ENCODE data around the gene FARP1.
A peak's percentile ranks its signal among the peaks of the same experiment; 100 is the strongest.

FARP1 gene

DNA sequence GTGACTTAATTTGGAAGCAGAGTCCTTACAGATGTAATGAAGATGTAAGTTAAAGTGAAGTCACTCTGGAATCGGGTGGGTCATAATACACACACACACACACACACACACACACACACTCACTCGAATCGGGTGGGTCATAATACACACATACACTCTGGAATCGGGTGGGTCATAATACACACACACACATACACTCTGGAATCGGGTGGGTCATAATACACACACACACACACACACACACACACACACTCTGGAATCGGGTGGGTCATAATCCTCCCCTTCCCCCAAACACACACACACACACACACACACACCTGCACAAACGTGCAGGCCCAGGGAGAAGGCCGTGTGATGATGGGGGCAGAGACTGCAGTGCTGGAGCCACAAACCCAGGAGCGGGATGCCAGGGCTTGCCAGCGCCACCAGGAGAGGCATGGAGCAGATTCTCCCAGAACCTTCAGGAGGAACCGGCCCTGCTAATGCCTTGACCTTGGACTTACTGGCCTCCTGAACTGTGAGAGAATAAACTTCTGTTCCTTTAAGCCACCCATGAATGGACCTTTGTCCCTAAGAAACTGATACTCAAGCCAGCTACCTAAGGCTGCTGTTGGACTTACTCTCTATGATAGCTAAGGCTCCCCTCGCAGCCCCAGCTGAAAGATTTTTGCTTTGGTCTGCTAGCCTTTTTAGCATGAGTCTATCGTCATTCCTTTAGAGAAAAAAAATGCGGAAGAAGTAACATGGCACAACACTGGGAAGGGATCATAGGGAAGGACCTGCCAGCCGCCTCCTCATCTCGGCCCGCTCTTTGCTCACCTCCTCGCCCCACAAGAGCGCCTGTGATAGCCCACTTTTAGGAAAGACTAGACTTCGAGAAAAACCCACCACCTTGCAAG is 170.4 kb downstream of the FARP1 start:
- DNase-seq = no peak

GRCh38 chr13:98313922-98314292 is 171.0 kb downstream of the FARP1 start:
- no peak for DNase-seq

DNA sequence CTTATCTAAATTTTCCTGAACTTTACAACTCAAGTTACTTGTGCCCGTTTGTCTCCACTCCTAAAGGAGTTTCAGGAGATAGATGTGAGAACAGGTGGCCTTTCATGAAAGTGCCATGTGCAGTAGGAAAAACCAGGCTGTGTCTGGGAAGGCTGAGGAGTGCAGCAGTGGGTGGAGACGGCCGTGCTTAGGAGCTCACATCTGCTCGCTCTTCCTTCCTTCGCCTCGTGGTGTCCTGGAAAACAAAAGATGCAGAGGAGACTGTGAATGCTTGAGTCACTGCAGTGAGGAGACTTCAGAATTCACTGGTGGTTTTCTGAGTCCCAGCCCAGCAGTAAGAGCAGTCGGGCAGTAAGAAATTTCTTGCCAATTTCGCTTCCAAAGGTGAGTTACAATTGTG is 172.6 kb downstream of the FARP1 start:
- DNase-seq = no peak

- DNase-seq = no peak
Observed at GRCh38 chr13:98315902-98316301, 173.0 kb downstream of the FARP1 start.

GRCh38 chr13:98317573-98318171 is 174.8 kb downstream of the FARP1 start:
- DNase-seq = no peak

GRCh38 chr13:98318263-98318878 is 175.5 kb downstream of the FARP1 start:
- DNase-seq = no peak

- DNase-seq = no peak
Observed at GRCh38 chr13:98320561-98321105, 177.7 kb downstream of the FARP1 start.

GRCh38 chr13:98321395-98321794 is 178.5 kb downstream of the FARP1 start:
- DNase-seq = no peak

DNA sequence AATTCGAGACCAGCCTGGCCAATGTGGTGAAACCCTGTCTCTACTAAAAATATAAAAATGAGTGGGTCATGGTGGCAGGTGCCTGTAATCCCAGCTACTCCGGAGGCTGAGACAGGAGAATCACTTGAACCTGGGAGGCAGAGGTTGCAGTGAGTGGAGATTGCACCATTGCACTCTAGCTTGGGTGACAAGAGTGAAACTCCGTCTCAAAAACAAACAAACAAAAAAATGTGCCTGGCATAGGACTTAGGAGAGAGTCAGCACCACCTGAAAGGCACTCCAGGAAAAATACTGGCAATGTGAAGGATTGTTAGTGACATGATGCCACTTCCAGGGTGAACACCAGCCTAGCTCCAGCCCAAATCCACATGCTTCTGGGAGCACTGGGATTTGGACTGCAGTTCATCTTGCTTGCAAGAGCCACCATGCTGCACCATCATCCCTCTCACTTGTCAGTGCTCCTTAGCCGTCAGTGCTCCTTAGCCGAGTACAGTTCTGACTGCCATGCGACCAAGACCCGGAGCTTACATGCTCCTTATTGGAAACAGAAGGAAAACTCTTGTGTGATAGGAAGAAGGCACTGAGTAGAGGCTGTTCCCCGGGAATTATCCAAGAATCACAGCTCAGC is 179.3 kb downstream of the FARP1 start:
- no peak for DNase-seq

- DNase-seq = peak; percentile 38
Observed at GRCh38 chr13:98324105-98324504, 181.2 kb downstream of the FARP1 start.

DNA sequence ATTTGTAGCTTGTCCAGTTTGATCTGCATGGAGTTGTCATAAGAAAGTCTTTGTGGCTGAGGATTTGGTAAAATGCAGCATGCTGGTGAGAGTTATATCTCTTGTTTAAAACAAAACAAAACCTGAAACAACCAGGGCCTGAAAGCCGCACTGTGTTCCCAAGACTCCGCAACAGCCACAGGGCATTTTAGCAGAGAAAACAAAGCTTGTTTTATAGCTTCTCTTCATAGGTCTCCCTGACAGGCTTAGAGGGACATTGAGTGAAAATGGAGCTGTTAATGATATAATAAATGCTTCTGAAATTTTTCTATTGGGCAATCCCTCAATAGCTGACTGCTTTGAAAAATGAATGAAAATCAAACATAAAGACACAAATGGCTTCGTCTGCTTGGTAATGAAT is 182.8 kb downstream of the FARP1 start:
- no peak for DNase-seq

DNA sequence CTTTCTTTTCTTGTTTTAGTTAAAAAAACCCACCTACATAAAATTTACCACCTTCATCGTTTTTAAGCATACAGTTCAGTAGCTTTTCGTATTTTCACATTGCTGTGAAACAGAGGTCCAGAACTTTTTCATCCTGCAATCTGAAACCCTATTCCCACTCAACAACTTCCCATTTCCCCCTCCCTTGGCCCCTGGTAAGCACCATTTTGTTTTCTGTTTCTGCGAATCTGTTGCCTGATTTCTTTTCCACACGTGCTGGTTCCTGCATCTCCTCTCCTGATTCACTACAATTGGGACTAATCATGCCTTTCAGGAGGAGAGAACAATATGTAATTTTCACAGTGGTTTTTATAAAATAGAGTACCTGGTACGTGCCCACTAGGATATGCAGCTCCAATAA is 183.4 kb downstream of the FARP1 start:
- DNase-seq = no peak

- no peak for DNase-seq
Observed at GRCh38 chr13:98327371-98328270, 184.7 kb downstream of the FARP1 start.

GRCh38 chr13:98328511-98328910 is 185.6 kb downstream of the FARP1 start:
- DNase-seq = no peak

DNA sequence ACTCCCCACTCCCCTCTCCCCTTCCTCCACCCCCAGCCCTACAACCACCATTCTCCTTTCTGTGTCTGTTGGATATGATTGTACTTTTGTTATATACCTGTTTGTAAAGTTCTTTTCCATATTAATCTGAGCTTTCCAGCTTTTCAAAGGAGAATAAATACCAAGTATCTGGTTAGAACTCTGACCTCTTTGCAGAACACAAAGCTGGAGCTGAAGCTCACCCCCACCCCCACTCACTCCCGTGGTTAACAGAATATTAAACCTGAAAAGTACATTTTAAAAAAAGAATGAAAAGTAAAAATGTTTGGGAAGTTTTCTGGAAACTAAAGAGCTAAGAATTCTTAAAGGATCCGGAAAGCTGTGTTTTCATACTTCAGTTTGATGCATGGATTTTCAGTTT is 189.3 kb downstream of the FARP1 start:
- DNase-seq = no peak

DNA sequence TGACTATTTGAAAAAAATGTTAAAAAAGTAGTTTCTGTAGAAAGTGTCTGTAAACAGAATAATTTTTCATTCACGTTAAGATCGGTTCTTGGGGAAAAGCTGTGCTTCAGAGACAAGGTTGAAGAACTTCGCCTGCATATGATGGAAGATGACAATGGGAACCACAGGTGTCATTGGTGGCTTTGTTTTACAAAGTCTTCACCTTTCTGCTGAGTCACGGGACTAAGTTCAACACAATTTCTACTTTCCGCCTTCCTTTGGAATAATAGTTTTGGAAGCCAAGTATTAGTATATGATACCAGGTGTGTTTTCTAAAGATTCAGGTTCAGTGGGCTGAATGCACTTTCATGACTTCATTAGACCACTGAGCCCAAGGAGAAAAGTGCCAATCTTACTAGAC is 189.8 kb downstream of the FARP1 start:
- no peak for DNase-seq

- no peak for DNase-seq
Observed at GRCh38 chr13:98333486-98333885, 190.6 kb downstream of the FARP1 start.

GRCh38 chr13:98334620-98335205 is 191.8 kb downstream of the FARP1 start:
- no peak for DNase-seq

DNA sequence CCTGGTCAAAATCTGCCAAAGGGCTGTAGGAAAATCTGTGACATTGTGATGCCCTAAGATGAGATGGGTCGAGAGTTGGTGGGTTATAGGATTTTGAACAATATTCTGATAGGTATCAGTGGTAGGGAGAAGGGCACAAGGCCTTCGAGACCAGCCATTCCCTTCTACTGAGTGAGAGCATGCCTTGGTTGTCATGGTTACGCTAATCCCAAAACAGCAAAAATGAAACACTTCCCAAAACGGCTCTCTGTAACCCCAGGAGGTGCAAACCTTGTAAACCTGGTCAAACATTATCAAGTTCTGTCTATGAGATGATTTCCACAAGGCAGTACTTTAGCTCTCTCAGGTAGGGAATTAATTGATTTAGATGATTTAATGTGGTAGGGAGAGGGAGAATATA is 192.8 kb downstream of the FARP1 start:
- no peak for DNase-seq

GRCh38 chr13:98338310-98338709 is 195.4 kb downstream of the FARP1 start:
- no peak for DNase-seq

DNA sequence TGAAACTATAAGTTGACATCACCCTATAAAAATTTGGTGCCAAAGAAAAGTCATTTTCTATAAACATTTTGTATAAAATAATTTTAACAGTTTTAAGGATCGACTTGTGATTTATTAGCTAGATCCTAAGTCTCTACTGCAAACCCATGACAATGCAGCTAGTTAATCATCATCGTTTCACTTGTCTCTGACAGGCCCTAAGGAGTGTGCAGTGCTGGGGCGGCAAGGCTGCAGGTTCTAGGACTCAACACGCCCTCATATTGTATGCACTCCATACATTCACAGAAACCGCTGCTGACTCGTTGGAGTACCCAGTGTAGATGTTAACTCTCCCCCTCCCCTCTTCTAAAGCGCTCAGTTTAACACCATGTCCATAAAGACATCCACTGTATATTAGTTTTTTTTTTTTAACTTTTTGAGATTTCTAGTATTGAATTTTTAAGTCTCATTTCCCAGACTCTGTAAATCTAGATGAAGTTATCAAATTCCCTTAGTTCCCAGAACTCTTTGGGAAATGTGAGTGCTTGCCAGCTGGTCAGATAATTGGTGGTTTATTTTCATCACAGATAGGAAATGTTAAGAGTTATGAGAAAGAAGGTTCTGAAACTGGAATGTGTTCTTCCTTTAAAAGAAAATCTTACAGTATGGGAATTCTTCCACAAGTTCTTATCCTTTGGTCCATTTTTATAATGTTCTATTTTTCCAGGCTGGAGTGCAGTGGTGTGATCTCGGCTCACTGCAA is 197.0 kb downstream of the FARP1 start:
- no peak for DNase-seq

All from NCI-H1092 treated with DMSO at 0.1 percent for 48 hours (cell line).